ENCODE measurements around the gene NKPD1.

DNA sequence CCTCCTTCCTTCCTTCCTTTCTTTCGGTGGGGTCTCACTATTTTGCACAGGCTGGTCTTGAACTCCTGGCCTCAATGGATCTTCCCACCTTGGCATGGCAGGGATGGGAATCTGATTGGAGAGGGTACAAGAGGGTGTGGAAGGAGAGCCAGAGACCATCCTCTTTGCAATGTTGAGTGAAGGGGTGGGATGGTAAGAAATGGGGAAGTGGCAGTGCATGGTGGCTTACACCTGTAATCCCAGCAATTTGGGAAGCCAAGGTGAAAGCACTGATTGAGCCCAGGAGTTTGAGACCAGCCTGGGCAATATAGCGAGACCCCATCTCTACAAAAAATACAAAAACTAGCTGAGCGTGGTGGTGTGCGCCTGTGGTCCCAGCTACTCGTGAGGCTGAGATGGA is 23.3 kb upstream of the NKPD1 start:
- TF ChIP-seq, protein P1, sequence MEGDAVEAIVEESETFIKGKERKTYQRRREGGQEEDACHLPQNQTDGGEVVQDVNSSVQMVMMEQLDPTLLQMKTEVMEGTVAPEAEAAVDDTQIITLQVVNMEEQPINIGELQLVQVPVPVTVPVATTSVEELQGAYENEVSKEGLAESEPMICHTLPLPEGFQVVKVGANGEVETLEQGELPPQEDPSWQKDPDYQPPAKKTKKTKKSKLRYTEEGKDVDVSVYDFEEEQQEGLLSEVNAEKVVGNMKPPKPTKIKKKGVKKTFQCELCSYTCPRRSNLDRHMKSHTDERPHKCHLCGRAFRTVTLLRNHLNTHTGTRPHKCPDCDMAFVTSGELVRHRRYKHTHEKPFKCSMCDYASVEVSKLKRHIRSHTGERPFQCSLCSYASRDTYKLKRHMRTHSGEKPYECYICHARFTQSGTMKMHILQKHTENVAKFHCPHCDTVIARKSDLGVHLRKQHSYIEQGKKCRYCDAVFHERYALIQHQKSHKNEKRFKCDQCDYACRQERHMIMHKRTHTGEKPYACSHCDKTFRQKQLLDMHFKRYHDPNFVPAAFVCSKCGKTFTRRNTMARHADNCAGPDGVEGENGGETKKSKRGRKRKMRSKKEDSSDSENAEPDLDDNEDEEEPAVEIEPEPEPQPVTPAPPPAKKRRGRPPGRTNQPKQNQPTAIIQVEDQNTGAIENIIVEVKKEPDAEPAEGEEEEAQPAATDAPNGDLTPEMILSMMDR (optimal IDR thresholded peaks at IDR 0.05 in 1 of 3, IDR thresholded peaks at IDR 0.05 in 1 of 3, conservative IDR thresholded peaks at IDR 0.05 in 1 of 3; ENCODE audit: extremely low read depth in 1 of 3, insufficient read depth in 2 of 3, low read length in 3 of 3), result no peak
- TF ChIP-seq EZH2 (IDR thresholded peaks at IDR 0.05; ENCODE audit: low read length), result no peak

All from keratinocyte (primary cell).